Keratinocyte (primary cell): Measurements from ENCODE around the gene SHMT2. TPM values are rescaled to one million over a fixed set of nuclear protein-coding genes. Genes with fewer than 3 reads are reported as not detected.
A peak's percentile ranks its signal among the peaks of the same experiment; 100 is the strongest.

ENCODE experiments used
- DNase-seq: peaks from one replicate; pipeline ENCODE4 v3.0.0-alpha.2; 2011; ENCODE audit warnings: low read depth, missing footprints, low spot score
- FAIRE-seq: peaks from 2 replicates; lab custom pipeline; 2011; peaks lifted over from hg19 to GRCh38; lab: Jason Lieb, UNC
- H2AFZ ChIP-seq: 2 replicates; pipeline ENCODE4 v1.6.0; 2012; ENCODE audit warnings: low read length, control low read depth, inconsistent platforms; ENCODE audit not compliant: control insufficient read depth
- H3K27ac ChIP-seq: 2 replicates; pipeline ENCODE4 v1.5.1; 2011; ENCODE audit warnings: low read length; ENCODE audit not compliant: control insufficient read depth, insufficient read depth
- H3K27me3 ChIP-seq: 3 replicates; pipeline ENCODE4 v1.6.0; 2011; ENCODE audit warnings: low read length; ENCODE audit not compliant: control insufficient read depth, insufficient read depth; ENCODE audit errors: extremely low read depth
- H3K36me3 ChIP-seq, 2 experiments: 2 replicates in 1 of 2; 3 replicates in 1 of 2; pipeline ENCODE4 v1.5.1; 2011; ENCODE audit warnings: low read length in 2 of 2, mild to moderate bottlenecking in 1 of 2; ENCODE audit not compliant: control insufficient read depth in 2 of 2, insufficient read depth in 2 of 2; ENCODE audit errors: extremely low read depth in 1 of 2
- H3K4me1 ChIP-seq: 3 replicates; pipeline ENCODE4 v1.5.1; 2011; ENCODE audit warnings: low read length; ENCODE audit not compliant: control insufficient read depth, insufficient read depth; ENCODE audit errors: extremely low read depth
- H3K4me2 ChIP-seq: 3 replicates; pipeline ENCODE4 v1.6.0; 2011; ENCODE audit warnings: low read depth, low read length; ENCODE audit not compliant: control insufficient read depth, insufficient read depth; ENCODE audit errors: extremely low read depth
- H3K4me3 ChIP-seq, 3 experiments: fragments of 200-600 bp in 1 of 3; sonication (generic) in 1 of 3; 2 replicates in 2 of 3; 3 replicates in 1 of 3; pipeline ENCODE4 v1.5.1; 2011 to 2016; ENCODE audit warnings: low read length in 3 of 3, mild to moderate bottlenecking in 3 of 3, control low read depth in 2 of 3, inconsistent platforms in 1 of 3, low read depth in 1 of 3, mixed read lengths in 1 of 3, mixed run types in 1 of 3, moderate library complexity in 1 of 3; ENCODE audit not compliant: control insufficient read depth in 2 of 3, insufficient read depth in 2 of 3; ENCODE audit errors: extremely low read depth in 1 of 3
- H3K79me2 ChIP-seq: 2 replicates; pipeline ENCODE4 v1.6.0; 2012; ENCODE audit warnings: low read length; ENCODE audit not compliant: control insufficient read depth, insufficient read depth
- H3K9ac ChIP-seq: 3 replicates; pipeline ENCODE4 v1.6.0; 2011; ENCODE audit warnings: low read length; ENCODE audit not compliant: control insufficient read depth, insufficient read depth; ENCODE audit errors: extremely low read depth
- H3K9me1 ChIP-seq: 3 replicates; pipeline ENCODE4 v1.6.0; 2011; ENCODE audit warnings: low read length; ENCODE audit not compliant: control insufficient read depth, insufficient read depth; ENCODE audit errors: extremely low read depth
- H3K9me3 ChIP-seq: 2 replicates; pipeline ENCODE4 v1.5.1; 2012; ENCODE audit warnings: low read depth, low read length; ENCODE audit not compliant: control insufficient read depth
- H4K20me1 ChIP-seq: 3 replicates; pipeline ENCODE4 v1.6.0; 2011; ENCODE audit warnings: low read length; ENCODE audit not compliant: control insufficient read depth, insufficient read depth; ENCODE audit errors: extremely low read depth
- CTCF ChIP-seq, 3 experiments: IDR thresholded peaks in 1 of 3; conservative IDR thresholded peaks in 1 of 3; optimal IDR thresholded peaks in 1 of 3; 2 replicates in 2 of 3; 3 replicates in 1 of 3; pipeline versions ENCODE3 to v1.5.1; 2011; ENCODE audit warnings: low read length in 3 of 3, mild to moderate bottlenecking in 3 of 3, moderate library complexity in 2 of 3, control low read depth in 1 of 3, inconsistent platforms in 1 of 3; ENCODE audit not compliant: insufficient read depth in 2 of 3; ENCODE audit errors: extremely low read depth in 1 of 3
- EZH2 ChIP-seq: IDR thresholded peaks from one replicate; pipeline ENCODE4 v1.6.1; 2012; ENCODE audit warnings: inconsistent platforms, mild to moderate bottlenecking, low read length, moderate library complexity
- dilution Hi-C: fragments of 300-500 bp; cut with MboI; formaldehyde crosslinking; loops from one replicate; pipeline ENCODE4 v1.7.0; 2020; ENCODE audit warnings: low sequenced_read_pairs; ENCODE audit not compliant: extremely low pct_ligation_motif_present
- polyA minus RNA-seq, 3 experiments: library from RNA; depleted of rRNA, polyadenylated mRNA; stranded (reverse); fragments of >200 nt; gene quantifications; 1 replicate in 1 of 3; 2 replicates in 1 of 3; 3 replicates in 1 of 3; pipeline ENCODE4 v1.2.3, GENCODE V29; 2011
- polyA plus RNA-seq, 5 experiments: library from polyadenylated mRNA; depleted of rRNA in 3 of 5; stranded (reverse) in 3 of 5; stranded (forward) in 1 of 5; unstranded in 1 of 5; fragments of >200 nt; gene quantifications; 1 replicate in 1 of 5; 2 replicates in 3 of 5; 3 replicates in 1 of 5; pipeline versions ENCODE4 v1.2.1 to v1.2.3, GENCODE V29; 2011 to 2012; ENCODE audit warnings: missing spikeins in 2 of 5, low read depth in 1 of 5, low replicate concordance in 1 of 5

The SHMT2 gene
- polyA plus RNA-seq: 84.0 to 180 TPM (median 128 TPM) in 3 replicates
- polyA plus RNA-seq (2011; ENCODE audit: low read depth): 82.9 TPM
- polyA plus RNA-seq (2011; cell fraction: cytosol; rRNA removed): 78.8 and 160 TPM in 2 replicates
- 115 and 120 TPM in 2 replicates for polyA plus RNA-seq (2011; cell fraction: nucleus; rRNA removed)
- polyA plus RNA-seq (2012; ENCODE audit: low replicate concordance): 141 and 149 TPM in 2 replicates
- polyA minus RNA-seq: 138 to 210 TPM (median 151 TPM) in 3 replicates
- polyA minus RNA-seq (2011; cell fraction: cytosol; rRNA and poly(A)+ RNA removed): 125 TPM
- polyA minus RNA-seq (2011; cell fraction: nucleus; rRNA and poly(A)+ RNA removed): 64.8 and 69.3 TPM in 2 replicates

GRCh38 chr12:57229634-57230380 is at the start of gene SHMT2:
TSS of gene SHMT2 (plus strand) at chr12:57229711. CDS start at chr12:57229779, 68 bp downstream.
- Histone ChIP-seq H2AFZ (peak within 1 kb of the TSS; percentile 90), H3K9ac (peak within 1 kb of the TSS; percentile 98), H3K9me1 (no peaks in the 10 kb centered on the region), H3K27ac (peak within 1 kb of the TSS; percentile 94), H4K20me1 (no peaks in the 10 kb centered on the region), H3K79me2 (peaks cover 25% of the 10 kb centered on the region), H3K9me3 (no peaks in the 10 kb centered on the region), H3K4me3 (peak within 1 kb of the TSS; percentile 63 to 97 (median 72)), H3K4me2 (peak within 1 kb of the TSS; percentile 96), H3K36me3 (peaks cover 25 to 39% of the 10 kb centered on the region in 2 experiments), H3K27me3 (no peaks in the 10 kb centered on the region), H3K4me1 (peaks cover 36% of the 10 kb centered on the region)
- dilution Hi-C loops: no loop called here
- peak; percentile 79 for DNase-seq
- TF ChIP-seq EZH2: no peak
- peak in 1 of 3 experiments; percentile 1 for TF ChIP-seq CTCF (optimal IDR thresholded peaks at IDR 0.05 in 1 of 3, IDR thresholded peaks at IDR 0.05 in 1 of 3, conservative IDR thresholded peaks at IDR 0.05 in 1 of 3; ENCODE audit: extremely low read depth in 1 of 3, insufficient read depth in 2 of 3, low read length in 3 of 3)
- peak; percentile 90 for FAIRE-seq

- TF ChIP-seq CTCF (optimal IDR thresholded peaks at IDR 0.05 in 1 of 3, IDR thresholded peaks at IDR 0.05 in 1 of 3, conservative IDR thresholded peaks at IDR 0.05 in 1 of 3; ENCODE audit: extremely low read depth in 1 of 3, insufficient read depth in 2 of 3, low read length in 3 of 3): no peak
- TF ChIP-seq EZH2: no peak
- Histone ChIP-seq H3K4me3 (no peak overlapping the region), H3K4me1 (peaks cover 25% of the 10 kb centered on the region), H3K79me2 (no peaks in the 10 kb centered on the region), H3K27me3 (no peaks in the 10 kb centered on the region), H3K36me3 (peaks cover 3 to 18% of the 10 kb centered on the region in 2 experiments), H3K4me2 (no peak overlapping the region), H4K20me1 (no peaks in the 10 kb centered on the region), H3K9me1 (no peaks in the 10 kb centered on the region), H3K27ac (no peak overlapping the region), H3K9ac (no peak overlapping the region), H2AFZ (no peak overlapping the region), H3K9me3 (no peaks in the 10 kb centered on the region)
- DNase-seq: no peak
- no peak for FAIRE-seq
- dilution Hi-C loops: no loop called here
Measured at GRCh38 chr12:57180321-57180989, 49.1 kb upstream of the SHMT2 start.
